GM21737 (cell line): Measurements from ENCODE around the gene EDIL3.
"Not testable (repeated sequence)": the region's sequence is repeated elsewhere in the genome, so short reads cannot be mapped to it uniquely, and the experiment has no call there.

Experiments used
- ATAC-seq: cut with Tn5 transposase; IDR thresholded peaks from one replicate; pipeline ENCODE4 v1.9.1; 2021; ENCODE audit warnings: mild to moderate bottlenecking, moderate library complexity; ENCODE audit not compliant: unreplicated experiment

EDIL3 gene

GRCh38 chr5:84085387-84086041 lies 299.2 kb downstream of the EDIL3 start:
- no peak for ATAC-seq

DNA sequence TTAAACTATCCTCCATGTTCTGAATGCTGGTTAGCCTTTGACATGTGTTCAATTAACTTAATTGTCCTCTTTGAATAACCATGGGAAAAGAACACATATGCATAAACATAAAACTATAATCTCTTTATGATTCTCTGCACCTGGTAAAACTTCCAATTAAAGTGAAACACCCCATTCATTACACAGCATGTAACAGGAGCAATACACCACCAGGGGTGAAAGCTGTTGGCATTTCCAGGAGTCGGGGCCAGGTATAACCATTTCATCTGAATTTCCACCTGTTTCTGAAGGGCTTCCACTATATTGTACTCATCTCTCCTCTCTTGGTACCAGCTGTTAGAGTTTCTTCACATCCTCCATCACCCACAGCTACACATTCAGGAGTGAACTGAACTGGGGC lies 303.8 kb downstream of the EDIL3 start:
- ATAC-seq, result no peak

- ATAC-seq, result no peak
These were observed 312.3 kb downstream of the EDIL3 start for GRCh38 chr5:84072339-84072738.

- ATAC-seq, result no peak
These were observed 315.0 kb downstream of the EDIL3 start for GRCh38 chr5:84069608-84070179.

GRCh38 chr5:84063041-84063440 lies 321.6 kb downstream of the EDIL3 start:
- no peak for ATAC-seq

GRCh38 chr5:84059672-84060071 lies 325.0 kb downstream of the EDIL3 start:
- no peak for ATAC-seq

GRCh38 chr5:84058561-84058960 lies 326.1 kb downstream of the EDIL3 start:
- ATAC-seq, result no peak

DNA sequence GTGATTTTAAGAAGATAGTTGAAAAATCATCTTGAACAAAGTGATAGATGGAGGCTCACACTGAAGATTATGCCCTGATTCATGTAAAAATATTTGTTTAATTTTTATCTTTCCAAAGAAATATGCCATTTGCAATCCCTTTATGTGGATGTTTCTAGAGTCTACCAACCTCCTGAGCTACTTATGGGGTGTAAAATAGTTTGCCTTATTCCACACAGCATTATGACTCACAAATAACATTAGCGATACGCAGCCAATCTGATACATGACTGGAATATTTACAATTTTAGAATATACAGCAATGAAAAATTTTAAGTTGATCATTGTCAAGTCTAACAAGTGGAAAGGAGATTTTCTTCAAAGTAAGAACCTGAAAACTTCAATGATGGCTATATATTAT lies 327.5 kb downstream of the EDIL3 start:
- ATAC-seq, result no peak

DNA sequence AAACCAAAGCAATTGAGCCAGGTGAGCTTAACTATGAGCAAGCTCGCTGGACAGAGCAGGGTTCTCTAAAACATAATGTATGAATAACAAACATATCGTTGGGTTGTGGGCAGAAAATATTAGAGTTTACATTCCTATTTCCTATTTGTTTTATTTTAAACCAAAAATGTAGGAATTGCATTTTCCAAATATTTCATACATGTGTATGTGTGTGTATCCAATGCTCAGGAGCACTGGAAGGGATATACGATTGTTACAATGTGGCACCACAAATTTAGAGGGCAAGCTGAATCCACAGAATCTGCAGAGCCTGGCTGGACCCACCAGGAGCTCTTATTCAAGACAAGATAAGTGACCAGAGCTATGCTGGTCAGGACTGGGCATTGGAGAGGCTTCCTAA lies 338.7 kb downstream of the EDIL3 start:
- no peak for ATAC-seq

- ATAC-seq, result no peak
These were observed 347.8 kb downstream of the EDIL3 start for GRCh38 chr5:84036842-84037241.

- ATAC-seq, result no peak
These were observed 352.4 kb downstream of the EDIL3 start for GRCh38 chr5:84032324-84032723.

DNA sequence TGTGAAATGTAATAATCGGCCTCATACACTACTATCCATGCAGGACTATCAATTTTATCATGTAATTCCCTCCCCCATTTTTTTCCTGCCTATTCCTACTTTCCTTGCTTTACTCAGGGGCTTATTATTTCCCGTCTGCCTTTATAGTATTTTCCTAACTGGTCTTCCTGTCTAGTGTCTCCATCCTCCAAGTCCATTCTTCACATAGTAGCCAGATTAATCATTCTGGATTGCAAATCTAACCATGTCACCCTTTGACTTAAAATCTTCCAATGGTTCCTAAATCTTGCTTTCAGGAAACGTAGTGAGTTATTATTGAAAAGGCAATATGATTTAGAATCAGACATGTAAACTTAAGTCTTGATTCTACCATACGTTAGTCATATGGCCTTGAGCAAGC lies 356.6 kb downstream of the EDIL3 start:
- ATAC-seq, result no peak

DNA sequence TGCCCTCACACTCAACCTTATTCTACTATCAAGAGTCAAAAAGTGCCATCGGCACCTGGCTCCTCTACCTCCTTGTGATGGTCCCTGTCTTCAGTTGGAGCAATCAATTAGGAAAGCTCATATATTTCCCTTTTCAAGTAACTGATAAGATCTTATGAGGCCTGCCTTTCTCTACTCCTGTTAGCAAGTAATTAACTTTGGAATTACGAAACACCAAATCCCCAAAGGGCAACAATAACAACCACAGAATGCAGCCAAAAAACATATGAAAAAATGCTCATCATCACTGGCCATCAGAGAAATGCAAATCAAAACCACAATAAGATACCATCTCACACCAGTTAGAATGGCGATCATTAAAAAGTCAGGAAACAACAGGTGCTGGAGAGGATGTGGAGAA lies 366.2 kb downstream of the EDIL3 start:
- not testable (repeated sequence) for ATAC-seq

DNA sequence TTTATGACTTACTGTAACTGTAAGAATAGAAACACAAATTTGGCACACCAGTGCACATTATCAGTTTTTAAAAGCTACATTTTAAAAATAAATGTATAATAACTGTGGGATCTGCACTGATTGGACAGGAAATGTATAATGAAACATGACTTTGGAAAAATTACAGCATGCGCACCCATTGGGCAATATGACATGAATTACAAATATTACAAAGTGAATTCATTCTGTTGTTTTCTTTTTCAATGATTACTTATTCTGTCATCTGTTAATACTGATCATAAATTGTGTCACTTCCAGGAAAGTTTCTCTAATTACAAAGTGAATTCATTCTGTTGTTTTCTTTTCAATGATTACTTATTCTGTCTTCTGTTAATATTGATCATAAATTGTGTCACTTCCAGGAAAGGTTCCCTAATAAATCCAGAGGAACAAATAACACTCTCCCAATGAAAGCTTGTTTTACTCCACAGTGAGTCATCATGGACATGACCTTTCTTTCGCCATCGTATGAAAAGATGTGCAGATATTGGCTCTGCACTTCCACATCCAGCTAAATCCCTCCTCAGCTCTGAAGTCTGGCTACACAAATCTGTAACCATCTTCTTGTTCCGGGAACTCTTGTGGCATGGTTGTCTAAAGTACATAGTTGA lies 367.0 kb downstream of the EDIL3 start:
- ATAC-seq, result no peak

GRCh38 chr5:84016085-84016484 lies 368.6 kb downstream of the EDIL3 start:
- ATAC-seq, result no peak

DNA sequence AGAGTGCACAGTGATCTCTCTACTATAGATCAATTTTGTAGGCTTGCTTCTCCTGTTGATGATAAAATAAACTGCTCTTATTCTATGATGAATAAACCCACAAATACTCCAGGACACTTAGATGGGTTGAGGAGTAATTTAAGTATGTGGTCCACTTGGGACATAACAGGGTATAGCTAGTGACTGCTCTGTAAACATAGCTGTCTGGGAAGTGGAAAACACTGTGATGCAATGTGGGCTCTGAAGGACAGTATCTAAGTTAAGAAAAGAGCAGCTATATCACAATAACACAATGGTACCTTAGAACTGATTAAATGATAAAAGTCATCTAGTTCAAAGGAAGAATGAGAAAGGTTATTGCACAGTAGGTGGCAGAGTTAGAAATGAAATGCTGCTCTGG lies 369.7 kb downstream of the EDIL3 start:
- ATAC-seq, result no peak

- no peak for ATAC-seq
These were observed 390.9 kb downstream of the EDIL3 start for GRCh38 chr5:83993803-83994202.

DNA sequence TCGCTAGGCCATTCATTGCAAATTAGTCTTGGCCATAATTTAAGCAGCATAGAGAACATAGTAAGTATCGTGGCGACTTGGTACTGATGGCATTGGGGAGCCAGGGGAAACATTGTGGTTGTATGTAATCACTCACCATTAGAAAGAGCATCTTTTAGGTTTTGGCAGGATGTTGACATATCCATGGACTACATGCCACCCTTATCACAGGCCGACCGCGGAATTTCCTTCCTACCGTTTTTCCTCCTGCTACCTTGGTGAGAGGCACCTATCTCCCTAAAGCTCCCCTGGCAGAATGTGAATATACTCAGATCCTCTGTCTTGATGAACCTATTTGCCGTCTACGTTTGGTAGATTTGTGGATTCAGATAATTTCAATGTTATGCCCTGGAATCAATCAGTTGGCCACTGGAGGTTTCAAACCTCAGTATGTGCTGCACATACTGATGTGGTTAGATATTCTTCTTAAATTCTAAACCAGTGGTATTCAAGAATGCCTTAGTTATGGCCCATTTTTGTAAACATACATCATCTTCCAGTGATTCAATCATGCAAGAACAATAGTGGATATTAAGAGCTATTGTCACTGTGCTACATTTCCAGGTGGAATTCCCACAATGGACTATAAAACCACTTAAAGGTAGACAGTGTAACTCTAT lies 393.0 kb downstream of the EDIL3 start:
- ATAC-seq, result no peak

DNA sequence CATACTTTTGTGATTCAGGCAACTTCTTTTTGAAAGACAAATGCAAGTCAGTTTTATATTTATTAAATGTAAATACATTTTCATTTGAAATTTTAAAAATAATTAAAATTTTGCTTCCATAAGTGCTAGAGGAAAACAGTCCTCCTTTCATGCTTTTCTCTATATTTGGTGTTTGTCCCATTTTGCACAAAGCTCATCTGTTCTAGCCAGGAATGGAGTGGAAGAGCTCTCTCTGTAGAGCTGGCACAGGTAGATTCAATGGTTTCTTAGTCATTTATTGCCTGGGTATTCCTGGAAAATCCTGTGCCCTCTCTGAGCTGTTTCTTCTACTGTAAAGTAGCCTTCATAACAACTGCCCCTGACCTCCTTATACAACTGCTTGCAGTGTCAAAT lies 396.4 kb downstream of the EDIL3 start:
- ATAC-seq, result no peak

- ATAC-seq, result no peak
These were observed 397.0 kb downstream of the EDIL3 start for GRCh38 chr5:83987513-83988292.

GRCh38 chr5:83983852-83984251 lies 400.8 kb downstream of the EDIL3 start:
- ATAC-seq, result no peak
